Activated T-cell treated with anti-CD3 and anti-CD28 coated beads, Interleukin-2, amount 50 U/mL, for 72 hours (primary cell): Measurements from ENCODE around the gene MYH11. TPM values are rescaled to one million over a fixed set of nuclear protein-coding genes. Genes with fewer than 3 reads are reported as not detected.
"Not testable (repeated sequence)": the region's sequence is repeated elsewhere in the genome, so short reads cannot be mapped to it uniquely, and the experiment has no call there.

Experiments used
- ATAC-seq, 2 donors: fragments of 150-1000 bp; cut with Tn5 transposase; replicated peaks in 1 of 2; 2 replicates each; pipeline ENCODE4 v1.10.0; 2021; ENCODE audit warnings: moderate library complexity in 2 of 2, mild to moderate bottlenecking in 1 of 2
- DNase-seq, 2 donors: peaks; one replicate each; pipeline ENCODE4 v3.0.0; 2021 to 2022; ENCODE audit warnings: mixed read lengths in 1 of 2
- H3K27ac Mint-ChIP-seq: one replicate; pipeline ENCODE4 v1.8.0; 2022; ENCODE audit warnings: mild to moderate bottlenecking, moderate library complexity, mixed read lengths
- H3K27me3 Mint-ChIP-seq: one replicate; pipeline ENCODE4 v1.8.0; 2022; ENCODE audit warnings: low read depth, mixed read lengths
- H3K36me3 Mint-ChIP-seq, 2 donors: one replicate each; pipeline ENCODE4 v1.8.0; 2022; ENCODE audit warnings: mixed read lengths in 2 of 2, mild to moderate bottlenecking in 1 of 2; ENCODE audit not compliant: insufficient read depth in 2 of 2
- H3K4me1 Mint-ChIP-seq: one replicate; pipeline ENCODE4 v1.8.0; 2022; ENCODE audit warnings: low read depth, mixed read lengths
- H3K4me3 Mint-ChIP-seq, 2 donors: one replicate each; pipeline ENCODE4 v1.8.0; 2022; ENCODE audit warnings: mild to moderate bottlenecking in 2 of 2, mixed read lengths in 2 of 2, moderate library complexity in 2 of 2
- H3K9me3 Mint-ChIP-seq, 2 donors: one replicate each; pipeline ENCODE4 v1.8.0; 2022; ENCODE audit warnings: mixed read lengths in 2 of 2
- total RNA-seq, 2 donors: library from RNA; stranded (reverse); gene quantifications; one replicate each; pipeline ENCODE4 v1.2.3, GENCODE V29; 2022

The MYH11 gene
- total RNA-seq, 2 donors from 2014 or later, result not detected

DNA sequence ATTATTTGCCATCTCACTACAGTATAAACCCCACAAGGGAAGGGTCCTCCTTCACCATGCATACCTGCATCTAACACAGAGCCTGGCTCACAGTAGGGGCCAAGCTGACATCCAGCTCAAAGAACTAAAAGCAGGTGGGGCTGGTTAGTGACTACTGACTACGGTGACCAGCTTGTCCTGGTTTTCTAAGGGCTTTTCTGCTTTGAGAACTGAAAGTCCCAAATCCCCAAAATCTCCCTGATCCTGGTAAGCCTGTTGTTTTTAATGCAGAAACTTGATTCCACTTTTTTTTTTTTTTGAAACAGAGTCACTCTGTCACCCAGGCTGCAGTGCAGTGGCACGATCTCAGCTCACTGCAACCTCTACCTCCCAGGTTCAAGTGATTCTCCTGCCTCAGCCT lies 117.4 kb downstream of the MYH11 start:
- DNase-seq, result no peak
- Mint-ChIP-seq H3K4me3 (no peak overlapping the region), H3K9me3 (peaks cover 0 to 6% of the 10 kb centered on the region in 2 donors), H3K27ac (no peak overlapping the region), H3K27me3 (no peaks in the 10 kb centered on the region), H3K36me3 (peaks cover 1 to 17% of the 10 kb centered on the region in 2 donors), H3K4me1 (peaks cover 5% of the 10 kb centered on the region)
- no peak for ATAC-seq

DNA sequence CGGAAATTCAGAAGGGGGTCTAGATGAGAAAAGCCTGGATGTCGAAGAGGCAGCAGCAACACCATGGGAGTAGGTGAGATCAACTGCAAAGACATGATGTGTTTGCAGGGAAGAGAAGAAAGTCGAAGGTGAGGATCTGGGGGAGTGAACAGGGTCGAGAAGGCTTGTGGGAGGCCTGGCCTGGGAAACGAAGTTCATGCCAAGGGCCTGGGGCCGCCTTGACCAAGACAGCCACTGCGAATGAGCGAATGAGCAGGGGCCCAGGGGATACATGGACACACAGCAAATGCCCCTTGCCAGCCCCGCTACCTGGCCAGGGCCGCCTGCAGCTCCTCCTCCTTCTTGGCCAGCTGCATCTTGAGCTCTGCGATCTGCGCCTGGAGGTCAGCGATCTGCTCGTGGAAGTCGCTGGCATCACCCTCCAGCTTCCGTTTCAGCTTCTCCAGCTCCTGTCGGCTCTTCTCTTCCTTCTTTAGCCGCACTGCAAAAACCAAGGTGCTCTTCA lies 119.6 kb downstream of the MYH11 start:
- Mint-ChIP-seq H3K36me3 (peaks cover 1 to 17% of the 10 kb centered on the region in 2 donors), H3K4me3 (no peak overlapping the region), H3K27me3 (no peaks in the 10 kb centered on the region), H3K27ac (no peak overlapping the region), H3K9me3 (peaks cover 0 to 6% of the 10 kb centered on the region in 2 donors), H3K4me1 (peaks cover 5% of the 10 kb centered on the region)
- ATAC-seq (no peak), DNase-seq (no peak)

DNA sequence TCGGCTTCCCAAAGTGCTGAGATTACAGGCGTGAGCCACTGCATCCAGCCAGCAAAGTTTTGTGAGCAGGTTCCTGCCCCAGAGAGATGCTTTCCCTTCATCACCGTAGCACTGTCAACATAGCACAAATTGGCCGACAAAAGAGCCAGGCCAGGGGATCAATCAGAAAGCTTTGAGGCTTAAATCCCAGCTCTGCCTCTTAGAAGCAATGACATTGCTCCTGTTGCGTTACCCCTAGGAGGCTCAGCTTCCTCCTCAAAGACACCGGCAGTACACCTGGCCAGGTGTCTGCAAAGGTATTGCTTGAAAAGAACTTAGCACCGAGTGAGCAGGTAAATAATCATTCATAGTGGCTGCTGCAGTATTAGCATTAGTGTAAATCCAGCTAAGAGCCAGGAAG lies 120.3 kb downstream of the MYH11 start:
- Mint-ChIP-seq H3K27me3 (no peaks in the 10 kb centered on the region), H3K9me3 (peaks cover 0 to 3% of the 10 kb centered on the region in 2 donors), H3K36me3 (peaks cover 0 to 11% of the 10 kb centered on the region in 2 donors), H3K4me3 (no peak overlapping the region), H3K4me1 (peaks cover 5% of the 10 kb centered on the region), H3K27ac (no peak overlapping the region)
- ATAC-seq, result no peak
- DNase-seq, result no peak

DNA sequence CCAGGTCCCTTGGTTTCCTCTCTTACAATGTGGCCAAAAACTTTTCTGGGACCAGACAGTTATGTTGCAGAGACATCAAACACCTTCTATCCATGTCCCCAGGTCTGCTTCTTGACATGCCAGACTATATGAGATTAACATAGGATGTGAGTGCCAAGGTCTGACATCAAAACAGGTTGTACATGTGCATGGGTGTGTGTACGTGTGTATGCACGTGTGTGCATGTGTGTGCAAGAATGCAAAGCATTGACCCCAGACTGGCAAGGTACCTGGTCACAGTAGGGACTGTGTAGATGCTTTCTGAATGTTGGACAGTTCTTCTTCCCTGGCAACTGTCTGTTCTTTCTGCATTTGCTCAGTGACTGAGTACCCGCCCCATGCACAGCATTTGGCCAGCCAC lies 121.2 kb downstream of the MYH11 start:
- H3K27me3 Mint-ChIP-seq, result no peaks in the 10 kb centered on the region
- no peak for DNase-seq
- peaks cover 5% of the 10 kb centered on the region for H3K4me1 Mint-ChIP-seq
- no peak for ATAC-seq
- no peak overlapping the region for H3K4me3 Mint-ChIP-seq
- peaks cover 0 to 5% of the 10 kb centered on the region in 2 donors for H3K36me3 Mint-ChIP-seq
- H3K9me3 Mint-ChIP-seq, result no peaks in the 10 kb centered on the region
- peak overlapping the region; percentile 56 for H3K27ac Mint-ChIP-seq

DNA sequence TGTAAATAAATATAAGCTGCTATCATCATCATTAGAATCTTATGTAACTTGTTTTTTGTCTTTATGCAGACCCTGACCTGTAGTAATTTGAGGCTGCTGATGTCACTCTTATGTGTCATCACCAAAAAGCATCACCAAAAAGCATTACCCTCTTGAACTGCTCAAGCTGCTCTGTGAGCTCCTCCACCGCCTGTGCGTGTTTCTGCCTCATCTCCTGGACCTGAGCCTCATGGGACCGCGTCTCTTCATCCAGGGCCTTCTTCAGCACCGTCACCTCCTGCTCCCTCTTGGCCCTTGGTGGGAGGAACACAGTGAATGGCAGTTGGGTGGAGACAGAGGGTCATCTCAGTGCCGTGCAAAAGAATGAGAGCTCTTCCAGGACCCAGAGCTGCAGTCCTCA lies 124.4 kb downstream of the MYH11 start:
- no peak overlapping the region for H3K27ac Mint-ChIP-seq
- peaks cover 5% of the 10 kb centered on the region for H3K4me1 Mint-ChIP-seq
- H3K36me3 Mint-ChIP-seq, result peaks cover 0 to 4% of the 10 kb centered on the region in 2 donors
- H3K27me3 Mint-ChIP-seq, result no peaks in the 10 kb centered on the region
- DNase-seq (no peak), ATAC-seq (no peak)
- no peaks in the 10 kb centered on the region for H3K9me3 Mint-ChIP-seq
- no peak overlapping the region for H3K4me3 Mint-ChIP-seq

DNA sequence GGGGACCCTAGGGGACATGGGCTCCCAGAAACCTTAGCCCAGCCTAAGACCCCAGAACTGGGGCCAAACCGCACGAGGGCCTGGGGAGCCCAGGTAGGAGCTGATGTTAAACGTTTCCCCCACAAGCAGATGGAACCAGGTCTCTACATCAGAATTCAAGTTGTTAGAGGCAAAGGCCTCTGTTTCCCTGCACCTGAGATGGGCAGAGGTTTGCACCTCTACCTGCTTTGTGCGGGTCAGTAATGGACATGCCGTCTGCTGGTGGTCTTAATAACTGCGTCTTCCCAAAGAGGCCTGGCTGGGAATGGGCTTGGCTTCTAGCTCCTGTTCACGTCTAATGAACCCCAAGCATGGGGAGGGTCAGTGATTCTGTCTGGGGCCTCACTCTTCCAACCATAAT lies 127.7 kb downstream of the MYH11 start:
- Mint-ChIP-seq H3K27me3 (no peaks in the 10 kb centered on the region), H3K36me3 (peaks cover 6 to 8% of the 10 kb centered on the region in 2 donors), H3K27ac (no peak overlapping the region), H3K4me3 (no peak overlapping the region), H3K4me1 (no peaks in the 10 kb centered on the region), H3K9me3 (no peaks in the 10 kb centered on the region)
- ATAC-seq, result no peak
- no peak for DNase-seq

DNA sequence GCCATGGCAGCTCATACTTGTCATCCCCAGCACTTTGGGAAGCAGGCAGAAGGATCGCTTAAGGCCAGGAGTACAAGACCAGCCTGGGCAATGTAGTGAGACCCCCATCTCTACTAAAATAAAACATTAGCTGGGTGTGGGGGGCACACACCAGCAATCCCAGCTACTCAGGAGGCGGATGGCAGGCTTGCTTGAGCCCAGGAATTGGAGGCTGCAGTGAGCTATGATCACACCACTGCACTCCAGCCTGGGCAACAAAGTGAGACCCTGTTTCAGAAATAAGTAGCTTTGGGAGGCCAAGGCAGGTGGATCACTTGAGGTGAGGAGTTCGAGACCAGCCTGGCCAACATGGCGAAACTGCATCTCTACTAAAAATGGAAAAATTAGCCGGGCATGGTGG lies 129.1 kb downstream of the MYH11 start:
- DNase-seq, H3K36me3 Mint-ChIP-seq, H3K27ac Mint-ChIP-seq, H3K4me3 Mint-ChIP-seq, H3K27me3 Mint-ChIP-seq, H3K9me3 Mint-ChIP-seq, ATAC-seq, H3K4me1 Mint-ChIP-seq: not testable (repeated sequence)

DNA sequence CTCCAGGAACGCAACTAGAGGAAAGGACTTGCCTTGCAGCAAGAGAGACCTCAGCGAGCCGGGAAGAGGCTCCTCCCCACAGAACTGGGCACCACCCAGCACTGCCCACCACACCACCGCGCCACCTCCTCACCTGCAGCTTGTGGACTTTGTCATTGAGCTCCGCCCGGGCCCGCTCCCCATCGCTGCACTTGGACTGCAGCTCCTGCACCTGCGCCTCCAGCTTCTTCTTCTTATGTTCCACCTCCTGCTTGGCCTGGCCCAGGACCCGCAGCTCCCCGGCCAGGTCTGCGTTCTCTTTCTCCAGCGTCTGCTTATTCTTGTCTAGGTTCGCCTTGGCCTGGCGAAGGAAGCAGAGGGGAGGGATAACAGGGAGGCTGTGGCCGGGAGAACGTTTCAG lies 130.1 kb downstream of the MYH11 start:
- H3K4me3 Mint-ChIP-seq, result no peak overlapping the region
- DNase-seq (no peak), ATAC-seq (no peak)
- H3K9me3 Mint-ChIP-seq, result no peaks in the 10 kb centered on the region
- no peaks in the 10 kb centered on the region for H3K27me3 Mint-ChIP-seq
- H3K36me3 Mint-ChIP-seq, result peaks cover 6 to 8% of the 10 kb centered on the region in 2 donors
- no peaks in the 10 kb centered on the region for H3K4me1 Mint-ChIP-seq
- no peak overlapping the region for H3K27ac Mint-ChIP-seq

DNA sequence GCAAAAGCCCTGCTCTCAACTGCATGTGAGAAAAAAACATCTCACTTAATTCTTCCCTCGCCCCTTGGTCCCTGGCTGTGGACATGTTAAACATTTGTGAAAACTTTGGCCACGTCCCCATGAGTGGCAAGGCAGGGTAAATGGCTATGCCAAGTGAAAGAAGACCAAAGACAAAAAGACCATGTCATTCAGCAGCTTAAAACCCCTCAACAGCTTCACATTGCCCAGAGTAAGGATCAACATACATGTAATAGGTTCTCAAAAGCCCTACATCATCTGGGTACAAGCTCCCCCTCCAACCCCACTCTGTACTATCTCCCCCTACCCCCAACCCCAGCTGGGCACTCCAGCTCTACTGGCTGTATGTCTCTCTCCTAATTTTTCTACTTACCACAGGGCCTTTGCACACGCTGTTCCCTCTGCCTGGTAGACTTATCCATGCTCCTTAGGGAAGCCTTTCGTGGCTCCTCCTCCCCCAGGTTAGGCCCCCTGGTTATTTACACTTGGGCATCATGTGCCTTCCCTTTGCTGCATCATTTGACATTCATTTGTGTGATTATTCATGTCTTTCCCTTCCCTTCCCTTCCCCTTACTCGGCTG lies 131.1 kb downstream of the MYH11 start:
- no peak overlapping the region for H3K4me3 Mint-ChIP-seq
- no peaks in the 10 kb centered on the region for H3K4me1 Mint-ChIP-seq
- no peak for DNase-seq
- H3K27me3 Mint-ChIP-seq, result no peaks in the 10 kb centered on the region
- no peak overlapping the region for H3K27ac Mint-ChIP-seq
- H3K9me3 Mint-ChIP-seq, result no peaks in the 10 kb centered on the region
- ATAC-seq, result no peak
- H3K36me3 Mint-ChIP-seq, result peaks cover 6 to 8% of the 10 kb centered on the region in 2 donors

DNA sequence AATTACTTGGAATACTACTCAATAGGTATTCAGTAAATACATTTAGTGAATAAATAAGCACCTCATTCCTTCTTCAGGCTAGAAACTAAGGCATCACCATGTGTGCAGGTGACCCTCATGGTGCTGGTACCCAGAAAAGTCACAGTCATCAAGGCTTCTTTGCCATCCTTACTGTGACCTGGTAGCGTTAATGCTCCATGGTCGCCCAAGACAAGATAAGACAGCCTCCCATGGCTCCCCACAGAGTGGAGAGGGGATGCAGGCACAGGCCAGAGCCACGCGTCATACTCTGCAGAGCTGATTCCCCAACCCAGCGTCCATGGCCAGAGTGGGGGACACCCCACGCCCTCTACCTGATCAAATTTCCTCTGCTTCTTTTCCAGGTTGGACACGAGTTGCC lies 133.0 kb downstream of the MYH11 start:
- ATAC-seq (no peak), DNase-seq (no peak)
- no peak overlapping the region for H3K27ac Mint-ChIP-seq
- no peaks in the 10 kb centered on the region for H3K4me1 Mint-ChIP-seq
- peaks cover 6 to 8% of the 10 kb centered on the region in 2 donors for H3K36me3 Mint-ChIP-seq
- H3K27me3 Mint-ChIP-seq, result no peaks in the 10 kb centered on the region
- H3K9me3 Mint-ChIP-seq, result no peaks in the 10 kb centered on the region
- H3K4me3 Mint-ChIP-seq, result no peak overlapping the region

DNA sequence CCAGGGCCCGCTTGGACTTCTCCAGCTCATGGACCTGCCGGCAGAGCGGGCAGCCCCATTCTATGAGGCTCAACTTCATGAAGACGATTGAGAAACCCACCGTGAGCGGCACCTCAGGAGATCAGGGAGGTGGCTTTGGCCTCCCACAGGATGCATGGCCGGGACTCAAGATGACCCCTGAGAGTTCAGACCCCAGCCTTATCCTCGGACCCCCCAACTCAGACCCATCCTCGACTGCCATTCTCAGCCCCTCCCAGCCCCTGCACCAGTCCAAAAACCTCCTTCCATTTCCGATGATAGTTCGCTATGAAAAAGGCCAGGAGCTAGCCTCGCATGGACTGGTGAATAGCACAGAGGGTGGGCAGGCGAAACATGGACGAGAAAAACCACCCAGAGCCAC lies 135.8 kb downstream of the MYH11 start:
- ATAC-seq, result no peak
- H3K4me1 Mint-ChIP-seq, result no peaks in the 10 kb centered on the region
- H3K9me3 Mint-ChIP-seq, result no peaks in the 10 kb centered on the region
- H3K27me3 Mint-ChIP-seq, result no peaks in the 10 kb centered on the region
- no peak overlapping the region for H3K4me3 Mint-ChIP-seq
- no peak overlapping the region for H3K27ac Mint-ChIP-seq
- no peak for DNase-seq
- H3K36me3 Mint-ChIP-seq, result peaks cover 6 to 9% of the 10 kb centered on the region in 2 donors

DNA sequence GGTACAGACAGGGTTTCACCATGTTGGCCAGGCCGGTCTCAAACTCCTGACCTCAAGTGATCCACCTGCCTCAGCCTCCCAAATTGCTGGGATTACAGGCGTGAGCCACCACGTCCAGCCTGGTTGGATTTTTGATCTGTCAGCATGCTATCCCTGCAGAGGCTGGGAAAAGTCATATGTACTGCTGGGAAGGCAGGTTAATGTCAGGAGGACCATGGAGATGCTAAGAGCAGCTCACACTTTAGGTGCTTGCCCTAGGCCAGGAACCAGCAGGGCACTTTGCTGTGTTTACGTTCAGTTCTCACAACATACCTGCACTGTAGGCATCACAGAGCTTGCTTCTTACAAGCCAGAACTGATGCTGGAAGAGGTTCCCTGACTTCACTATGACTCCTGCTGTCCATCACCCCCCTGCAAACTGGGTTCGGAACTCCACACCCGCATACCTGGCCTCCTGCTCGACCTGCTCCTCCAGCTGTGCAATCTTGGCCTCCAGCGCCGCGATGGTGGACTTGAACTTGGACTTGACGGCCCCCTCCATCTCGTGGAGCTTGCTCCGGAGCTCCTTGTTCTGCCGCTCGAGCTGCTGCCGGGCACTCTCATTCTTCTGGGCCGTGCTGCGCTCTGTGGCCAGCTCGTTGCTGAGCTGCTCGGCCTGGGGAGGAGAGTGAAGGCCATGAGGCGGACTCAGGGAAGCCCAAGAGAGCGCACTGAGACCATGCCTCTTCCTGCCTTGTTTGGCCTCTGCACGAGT lies 140.0 kb downstream of the MYH11 start:
- Mint-ChIP-seq H3K4me3 (no peak overlapping the region), H3K4me1 (no peaks in the 10 kb centered on the region), H3K27me3 (no peaks in the 10 kb centered on the region), H3K27ac (no peak overlapping the region), H3K9me3 (no peaks in the 10 kb centered on the region), H3K36me3 (peaks cover 3 to 9% of the 10 kb centered on the region in 2 donors)
- no peak for DNase-seq
- ATAC-seq, result no peak

DNA sequence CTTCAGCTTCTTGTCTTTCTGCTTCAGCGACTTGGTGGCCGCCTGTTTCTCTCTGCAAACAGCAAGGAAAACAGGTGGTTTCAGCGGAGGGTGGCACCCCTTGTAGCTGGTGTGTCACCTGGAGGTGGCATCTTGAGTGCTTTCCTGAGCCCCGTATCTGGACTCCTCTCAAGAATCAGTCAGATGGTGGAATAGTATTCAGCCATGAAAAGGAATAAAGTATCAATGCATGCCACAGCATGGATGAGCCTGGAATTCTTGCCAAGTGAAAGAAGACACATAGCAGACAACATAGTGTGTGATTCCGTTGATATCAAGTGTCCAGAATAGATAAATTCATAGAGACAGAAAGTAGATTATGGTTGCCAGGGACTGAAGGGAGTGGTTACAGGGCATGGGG lies 141.6 kb downstream of the MYH11 start:
- DNase-seq (no peak), ATAC-seq (no peak)
- H3K27ac Mint-ChIP-seq, result no peak overlapping the region
- H3K36me3 Mint-ChIP-seq, result peaks cover 3 to 9% of the 10 kb centered on the region in 2 donors
- no peak overlapping the region for H3K4me3 Mint-ChIP-seq
- H3K4me1 Mint-ChIP-seq, result no peaks in the 10 kb centered on the region
- no peaks in the 10 kb centered on the region for H3K9me3 Mint-ChIP-seq
- H3K27me3 Mint-ChIP-seq, result no peaks in the 10 kb centered on the region
